ENCODE measurements around the gene IL18BP. TPM values are rescaled to one million over a fixed set of nuclear protein-coding genes. Genes with fewer than 3 reads are reported as not detected.
A peak's percentile ranks its signal among the peaks of the same experiment; 100 is the strongest.

IL18BP gene
- 12.4 and 13.2 TPM in 2 replicates for total RNA-seq (2022)
- percentile 69 among the genes with signal in this experiment for Bru-seq, nascent RNA
- percentile 89 among the genes with signal in this experiment for BruChase-seq, experiment 1, labeled RNA remaining after a 6-hour chase
- percentile 89 among the genes with signal in this experiment for BruChase-seq, experiment 2, labeled RNA remaining after a 2-hour chase
- long read RNA-seq, partial matches to known transcripts: 0 of 6 reads
- long read RNA-seq, other reads (novel, unspliced or antisense): 6 of 6 reads

- H3K4me3 Mint-ChIP-seq (ENCODE audit: low read depth, unreplicated experiment): no peak within 1 kb of the TSS
- H3K36me3 Mint-ChIP-seq (ENCODE audit: insufficient read depth, unreplicated experiment): peaks cover 24% of the 10 kb centered on the region
- intact Hi-C loops (cut with micrococcal nuclease; ENCODE audit: unreplicated experiment): no loop called here
- H3K27ac Mint-ChIP-seq (ENCODE audit: unreplicated experiment): no peak within 1 kb of the TSS
- TF ChIP-seq CTCF (IDR thresholded peaks at IDR 0.05; ENCODE audit: unreplicated experiment): no peak
- H3K4me1 Mint-ChIP-seq (ENCODE audit: low read depth, unreplicated experiment): no peaks in the 10 kb centered on the region
- H3K27me3 Mint-ChIP-seq (ENCODE audit: unreplicated experiment): no peaks in the 10 kb centered on the region
- no peaks in the 10 kb centered on the region for H3K9me3 Mint-ChIP-seq (ENCODE audit: low read depth, unreplicated experiment)
- DNase-seq: no peak
- no TSS peak for BruUV-seq (replicated peaks)
- CTCF ChIA-PET: no interaction called here
Observed at GRCh38 chr11:71998649-71999310, at the start of gene IL18BP. Gene IL18BP (plus strand): TSS chr11:71998909. CDS start chr11:71999985, 1,076 bp downstream.

- no peaks in the 10 kb centered on the region for H3K27me3 Mint-ChIP-seq (ENCODE audit: unreplicated experiment)
- CTCF ChIA-PET: interaction anchor here (0.8 kb wide), 1 partner anchor 16 kb away, joined by 3 read pairs; no protein-coding TSS in a partner anchor
- DNase-seq: no peak
- no peak overlapping the region for H3K27ac Mint-ChIP-seq (ENCODE audit: unreplicated experiment)
- H3K36me3 Mint-ChIP-seq (ENCODE audit: insufficient read depth, unreplicated experiment): peaks cover 4% of the 10 kb centered on the region
- H3K4me3 Mint-ChIP-seq (ENCODE audit: low read depth, unreplicated experiment): no peak overlapping the region
- intact Hi-C loops (cut with micrococcal nuclease; ENCODE audit: unreplicated experiment): no loop called here
- H3K9me3 Mint-ChIP-seq (ENCODE audit: low read depth, unreplicated experiment): no peaks in the 10 kb centered on the region
- TF ChIP-seq CTCF (IDR thresholded peaks at IDR 0.05; ENCODE audit: unreplicated experiment): no peak
- no TSS peak for BruUV-seq (replicated peaks)
- peaks cover 39% of the 10 kb centered on the region for H3K4me1 Mint-ChIP-seq (ENCODE audit: low read depth, unreplicated experiment)
Observed at GRCh38 chr11:71949034-71949433, 49.7 kb upstream of the IL18BP start.

GRCh38 chr11:71951741-71952310 lies 46.9 kb upstream of the IL18BP start:
- CTCF ChIA-PET: no interaction called here
- BruUV-seq (replicated peaks): no TSS peak
- DNase-seq: no peak
- Mint-ChIP-seq H3K4me1 (ENCODE audit: low read depth, unreplicated experiment) (peaks cover 19% of the 10 kb centered on the region), H3K27me3 (ENCODE audit: unreplicated experiment) (no peaks in the 10 kb centered on the region), H3K4me3 (ENCODE audit: low read depth, unreplicated experiment) (no peak overlapping the region), H3K27ac (ENCODE audit: unreplicated experiment) (no peak overlapping the region), H3K36me3 (ENCODE audit: insufficient read depth, unreplicated experiment) (peaks cover 4% of the 10 kb centered on the region), H3K9me3 (ENCODE audit: low read depth, unreplicated experiment) (no peaks in the 10 kb centered on the region)
- intact Hi-C loops (cut with micrococcal nuclease; ENCODE audit: unreplicated experiment): no loop called here
- TF ChIP-seq CTCF (IDR thresholded peaks at IDR 0.05; ENCODE audit: unreplicated experiment): no peak

GRCh38 chr11:71955898-71956456 lies 42.7 kb upstream of the IL18BP start:
- H3K36me3 Mint-ChIP-seq (ENCODE audit: insufficient read depth, unreplicated experiment): peaks cover 2% of the 10 kb centered on the region
- DNase-seq: no peak
- no TSS peak for BruUV-seq (replicated peaks)
- intact Hi-C loops (cut with micrococcal nuclease; ENCODE audit: unreplicated experiment): no loop called here
- H3K27ac Mint-ChIP-seq (ENCODE audit: unreplicated experiment): no peak overlapping the region
- peaks cover 11% of the 10 kb centered on the region for H3K4me1 Mint-ChIP-seq (ENCODE audit: low read depth, unreplicated experiment)
- no peaks in the 10 kb centered on the region for H3K9me3 Mint-ChIP-seq (ENCODE audit: low read depth, unreplicated experiment)
- CTCF ChIA-PET: interaction anchor here (0.6 kb wide), 1 partner anchor 9 kb away, joined by 3 read pairs; no protein-coding TSS in a partner anchor
- H3K27me3 Mint-ChIP-seq (ENCODE audit: unreplicated experiment): no peaks in the 10 kb centered on the region
- TF ChIP-seq CTCF (IDR thresholded peaks at IDR 0.05; ENCODE audit: unreplicated experiment): no peak
- no peak overlapping the region for H3K4me3 Mint-ChIP-seq (ENCODE audit: low read depth, unreplicated experiment)

Data from Calu3 (cell line).